Upper lobe of left lung (tissue), 4 donors: ENCODE data around the gene CD2AP.

Source experiments
- EP300 ChIP-seq, 4 donors: sonication (generic); formaldehyde crosslinking; IDR thresholded peaks; one replicate each; pipeline ENCODE4 v1.5.1; 2017; ENCODE audit warnings: antibody characterized with exemption in 4 of 4, control low read depth in 2 of 4
- POLR2A ChIP-seq, 4 donors: fragments of 450-650 bp; IDR thresholded peaks; one replicate each; pipeline ENCODE4 v1.5.1; 2016 to 2017; ENCODE audit warnings: antibody characterized with exemption in 4 of 4, mild to moderate bottlenecking in 2 of 4
- TF ChIP-seq, protein P1 (sequence below), 6 experiments: fragments of 450-650 bp in 4 of 6; fragments of 200-600 bp in 2 of 6; sonication (generic) in 2 of 6; IDR thresholded peaks; one replicate each; pipeline ENCODE4 v1.5.1; 2016 to 2019; ENCODE audit warnings: antibody characterized with exemption in 6 of 6

DNA sequence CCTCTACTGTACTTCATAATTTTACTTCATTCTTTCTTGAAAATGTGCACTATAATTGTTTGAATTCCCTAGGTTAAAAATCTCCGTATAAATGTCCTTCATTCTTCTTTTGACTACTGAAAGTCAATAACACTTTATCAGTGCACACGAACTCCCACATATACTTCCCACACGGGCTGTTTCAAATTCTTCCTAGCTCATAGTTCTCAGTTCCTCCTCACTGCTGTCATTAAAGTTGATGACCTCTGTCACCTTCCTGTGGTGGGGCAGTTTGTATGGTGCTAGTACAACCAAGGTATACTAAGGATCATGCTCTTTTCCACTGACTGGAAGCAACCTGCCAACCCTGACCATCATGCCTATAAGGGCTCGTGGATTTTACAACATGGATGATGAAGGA lies 40.0 kb upstream of the CD2AP start:
- TF ChIP-seq, protein P1, sequence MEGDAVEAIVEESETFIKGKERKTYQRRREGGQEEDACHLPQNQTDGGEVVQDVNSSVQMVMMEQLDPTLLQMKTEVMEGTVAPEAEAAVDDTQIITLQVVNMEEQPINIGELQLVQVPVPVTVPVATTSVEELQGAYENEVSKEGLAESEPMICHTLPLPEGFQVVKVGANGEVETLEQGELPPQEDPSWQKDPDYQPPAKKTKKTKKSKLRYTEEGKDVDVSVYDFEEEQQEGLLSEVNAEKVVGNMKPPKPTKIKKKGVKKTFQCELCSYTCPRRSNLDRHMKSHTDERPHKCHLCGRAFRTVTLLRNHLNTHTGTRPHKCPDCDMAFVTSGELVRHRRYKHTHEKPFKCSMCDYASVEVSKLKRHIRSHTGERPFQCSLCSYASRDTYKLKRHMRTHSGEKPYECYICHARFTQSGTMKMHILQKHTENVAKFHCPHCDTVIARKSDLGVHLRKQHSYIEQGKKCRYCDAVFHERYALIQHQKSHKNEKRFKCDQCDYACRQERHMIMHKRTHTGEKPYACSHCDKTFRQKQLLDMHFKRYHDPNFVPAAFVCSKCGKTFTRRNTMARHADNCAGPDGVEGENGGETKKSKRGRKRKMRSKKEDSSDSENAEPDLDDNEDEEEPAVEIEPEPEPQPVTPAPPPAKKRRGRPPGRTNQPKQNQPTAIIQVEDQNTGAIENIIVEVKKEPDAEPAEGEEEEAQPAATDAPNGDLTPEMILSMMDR (IDR thresholded peaks at IDR 0.05) = no peak
- TF ChIP-seq POLR2A (IDR thresholded peaks at IDR 0.05) (no peak), EP300 (IDR thresholded peaks at IDR 0.05) (no peak)
